Measurements from ENCODE around the gene TTC28.

TTC28 gene

GRCh38 chr22:27935897-27936296, 743.7 kb downstream of the TTC28 start:
- no peak overlapping the region for H3K9ac ChIP-seq (ENCODE audit: low read length)

GRCh38 chr22:27934069-27934468, 745.6 kb downstream of the TTC28 start:
- no peaks in the 10 kb centered on the region for H3K9me3 ChIP-seq (ENCODE audit: insufficient read depth, low read length)
- no peak overlapping the region for H3K4me3 ChIP-seq (ENCODE audit: insufficient read depth, low read length, poor library complexity, severe bottlenecking)
- no peak overlapping the region for H3K27ac ChIP-seq (ENCODE audit: low read depth, low read length)
- no peaks in the 10 kb centered on the region for H3K36me3 ChIP-seq (ENCODE audit: low read length)
- H3K9ac ChIP-seq (ENCODE audit: low read length), result no peak overlapping the region
- no peak for TF ChIP-seq EZH2phosphoT487 (conservative IDR thresholded peaks at IDR 0.05; ENCODE audit: low read length)
- TF ChIP-seq CTCF (IDR thresholded peaks at IDR 0.05; ENCODE audit: insufficient read depth, low read length, poor library complexity, severe bottlenecking), result no peak
- no peaks in the 10 kb centered on the region for H3K9me2 ChIP-seq (replicated peaks; ENCODE audit: insufficient read depth, low read length)
- 0 out of 2 replicates have a peak, but pooled peaks cover 10% of the 10 kb centered on the region for H4K20me1 ChIP-seq (ENCODE audit: low read depth, low read length)
- no peaks in the 10 kb centered on the region for H3K27me3 ChIP-seq (ENCODE audit: low read length)
- peaks cover 3% of the 10 kb centered on the region; the same call in 1 of the 2 replicates for H3F3A ChIP-seq (ENCODE audit: insufficient read depth)
- no peaks in the 10 kb centered on the region for H3K79me2 ChIP-seq (ENCODE audit: insufficient read depth, low read length)
- H3K4me2 ChIP-seq (ENCODE audit: low read depth, low read length, poor library complexity, severe bottlenecking), result no peak overlapping the region
- no peak overlapping the region for H2AFZ ChIP-seq (ENCODE audit: low read depth, low read length, severe bottlenecking)

More at GRCh38 chr22:27935897-27936296, 743.7 kb downstream of the TTC28 start:
- Histone ChIP-seq H3K9me3 (ENCODE audit: insufficient read depth, low read length) (no peaks in the 10 kb centered on the region), H3K36me3 (ENCODE audit: low read length) (no peaks in the 10 kb centered on the region), H3K27me3 (ENCODE audit: low read length) (no peaks in the 10 kb centered on the region), H2AFZ (ENCODE audit: low read depth, low read length, severe bottlenecking) (no peak overlapping the region), H4K20me1 (ENCODE audit: low read depth, low read length) (no peaks in the 10 kb centered on the region), H3K4me2 (ENCODE audit: low read depth, low read length, poor library complexity, severe bottlenecking) (no peak overlapping the region), H3K27ac (ENCODE audit: low read depth, low read length) (no peak overlapping the region), H3F3A (ENCODE audit: insufficient read depth) (peaks cover 3% of the 10 kb centered on the region; the same call in 1 of the 2 replicates), H3K79me2 (ENCODE audit: insufficient read depth, low read length) (no peaks in the 10 kb centered on the region), H3K4me3 (ENCODE audit: insufficient read depth, low read length, poor library complexity, severe bottlenecking) (no peak overlapping the region), H3K9me2 (replicated peaks; ENCODE audit: insufficient read depth, low read length) (no peaks in the 10 kb centered on the region)
- TF ChIP-seq EZH2phosphoT487 (conservative IDR thresholded peaks at IDR 0.05; ENCODE audit: low read length) (no peak), CTCF (IDR thresholded peaks at IDR 0.05; ENCODE audit: insufficient read depth, low read length, poor library complexity, severe bottlenecking) (no peak)

- H3K36me3 ChIP-seq (ENCODE audit: low read length), result no peaks in the 10 kb centered on the region
- no peak overlapping the region for H3K9ac ChIP-seq (ENCODE audit: low read length)
- H4K20me1 ChIP-seq (ENCODE audit: low read depth, low read length), result 0 out of 2 replicates have a peak, but pooled peaks cover 10% of the 10 kb centered on the region
- peaks cover 3% of the 10 kb centered on the region; the same call in 1 of the 2 replicates for H3F3A ChIP-seq (ENCODE audit: insufficient read depth)
- no peaks in the 10 kb centered on the region for H3K27me3 ChIP-seq (ENCODE audit: low read length)
- no peak overlapping the region for H3K4me3 ChIP-seq (ENCODE audit: insufficient read depth, low read length, poor library complexity, severe bottlenecking)
- no peaks in the 10 kb centered on the region for H3K9me2 ChIP-seq (replicated peaks; ENCODE audit: insufficient read depth, low read length)
- TF ChIP-seq EZH2phosphoT487 (conservative IDR thresholded peaks at IDR 0.05; ENCODE audit: low read length) (no peak), CTCF (IDR thresholded peaks at IDR 0.05; ENCODE audit: insufficient read depth, low read length, poor library complexity, severe bottlenecking) (no peak)
- H2AFZ ChIP-seq (ENCODE audit: low read depth, low read length, severe bottlenecking), result no peak overlapping the region
- no peaks in the 10 kb centered on the region for H3K79me2 ChIP-seq (ENCODE audit: insufficient read depth, low read length)
- H3K4me2 ChIP-seq (ENCODE audit: low read depth, low read length, poor library complexity, severe bottlenecking), result no peak overlapping the region
- no peak overlapping the region for H3K27ac ChIP-seq (ENCODE audit: low read depth, low read length)
- H3K9me3 ChIP-seq (ENCODE audit: insufficient read depth, low read length), result no peaks in the 10 kb centered on the region
Observed at GRCh38 chr22:27933186-27933983, 746.3 kb downstream of the TTC28 start.

Data from SU-DHL-6 (cell line).